ENCODE data around the gene LILRA5.
"Not testable (repeated sequence)": the region's sequence is repeated elsewhere in the genome, so short reads cannot be mapped to it uniquely, and the experiment has no call there.

Gene LILRA5

GRCh38 chr19:54299515-54299914 is 13.5 kb downstream of the LILRA5 start:
- DNase-seq = no peak

DNA sequence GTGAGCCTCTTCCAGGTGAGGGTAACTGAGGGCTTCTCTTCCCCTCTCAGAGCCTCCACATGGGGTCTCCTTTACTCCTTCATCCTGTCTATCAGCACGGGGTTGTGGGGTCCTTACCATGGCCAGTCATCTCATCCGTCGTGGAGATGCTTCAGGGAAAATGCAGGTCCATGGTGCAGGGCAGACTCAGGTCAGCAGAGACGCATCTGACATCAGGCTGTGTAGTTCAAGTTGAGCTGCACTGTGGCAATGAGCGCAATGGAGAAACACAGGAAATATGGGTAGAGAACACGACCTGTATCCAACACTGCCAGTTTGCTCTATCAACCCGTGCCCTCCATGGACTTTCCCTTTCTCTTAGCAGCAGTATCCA is 13.9 kb downstream of the LILRA5 start:
- no peak for DNase-seq

DNA sequence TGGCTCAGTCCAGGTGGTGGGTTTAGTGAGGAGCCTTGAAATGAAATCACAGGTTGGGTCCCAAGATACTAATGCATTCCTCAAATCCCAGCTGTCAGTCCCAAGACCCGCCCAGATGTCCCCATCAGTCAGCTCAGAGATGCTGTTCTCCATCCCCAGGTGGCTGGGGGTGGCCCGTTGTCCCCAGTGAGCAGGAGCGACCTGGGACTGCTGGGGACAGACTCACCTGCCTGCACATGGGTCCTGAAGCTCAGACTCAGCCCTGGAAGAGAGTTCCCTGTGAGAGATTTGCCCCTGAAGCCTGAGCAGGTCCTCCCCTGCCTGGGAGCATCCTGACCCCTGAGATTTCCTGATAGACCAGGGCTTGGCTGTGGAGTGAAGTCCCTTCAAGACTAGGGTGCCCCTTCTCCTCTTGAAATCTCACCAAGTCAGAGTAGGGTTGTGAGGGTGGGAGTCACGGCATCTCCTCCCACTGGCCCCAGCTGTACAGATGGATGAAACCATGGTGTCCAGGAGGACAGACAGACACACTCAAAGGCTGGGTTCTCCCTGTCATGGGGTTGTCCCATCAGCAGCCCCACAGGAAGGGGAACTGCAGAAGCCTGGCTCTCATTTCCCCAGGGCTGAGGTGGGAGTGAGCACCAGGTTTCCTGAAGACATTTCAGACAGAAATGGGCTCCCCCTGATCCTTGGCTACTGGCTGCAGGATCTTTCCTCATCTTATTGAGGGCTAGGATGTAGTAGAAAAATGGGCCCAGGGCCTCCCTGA is 14.4 kb downstream of the LILRA5 start:
- no peak for DNase-seq

GRCh38 chr19:54297759-54298305 is 15.1 kb downstream of the LILRA5 start:
- no peak for DNase-seq

- DNase-seq = no peak
Observed at GRCh38 chr19:54294539-54294938, 18.4 kb downstream of the LILRA5 start.

DNA sequence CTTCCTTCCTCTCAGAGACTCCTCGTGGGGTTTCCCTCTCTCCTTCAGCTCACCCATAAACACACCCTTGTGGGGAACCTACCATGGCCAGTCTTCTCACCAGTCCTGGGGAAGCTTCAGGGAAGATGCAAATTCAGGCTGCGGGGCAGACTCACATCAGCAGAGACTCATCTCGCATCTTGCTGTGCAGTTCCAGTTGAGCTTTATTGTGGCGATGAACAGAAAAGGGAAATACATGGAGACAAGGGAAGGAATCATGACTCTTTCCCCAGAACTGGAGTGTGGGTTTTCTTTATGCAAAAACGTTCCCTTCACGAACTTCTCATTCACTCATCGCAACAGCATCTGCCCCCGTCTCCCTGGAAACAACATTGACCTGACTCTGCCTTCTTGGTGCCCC is 23.8 kb downstream of the LILRA5 start:
- DNase-seq = not testable (repeated sequence)

DNA sequence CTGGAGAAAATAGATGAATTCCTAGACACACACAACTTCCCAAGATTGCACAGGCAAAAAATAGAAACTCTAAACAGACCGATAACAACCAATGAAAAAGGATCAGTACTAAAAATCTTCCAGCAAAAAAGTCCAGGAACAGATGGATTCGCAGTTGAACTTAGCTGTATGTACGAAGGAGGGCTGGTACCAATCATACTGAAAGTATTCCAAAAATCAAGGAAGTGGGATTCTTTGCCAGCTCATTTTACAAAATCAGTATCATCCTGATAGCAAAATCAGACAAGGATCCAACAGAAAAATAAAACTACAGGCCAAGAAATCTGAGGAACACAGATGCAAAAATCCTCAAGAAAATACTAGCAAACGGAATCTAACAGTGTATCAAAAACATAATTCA is 25.5 kb downstream of the LILRA5 start:
- no peak for DNase-seq

- DNase-seq = not testable (repeated sequence)
Observed at GRCh38 chr19:54286283-54286682, 26.7 kb downstream of the LILRA5 start.

GRCh38 chr19:54285427-54286056 is 27.4 kb downstream of the LILRA5 start:
- DNase-seq = not testable (repeated sequence)

DNA sequence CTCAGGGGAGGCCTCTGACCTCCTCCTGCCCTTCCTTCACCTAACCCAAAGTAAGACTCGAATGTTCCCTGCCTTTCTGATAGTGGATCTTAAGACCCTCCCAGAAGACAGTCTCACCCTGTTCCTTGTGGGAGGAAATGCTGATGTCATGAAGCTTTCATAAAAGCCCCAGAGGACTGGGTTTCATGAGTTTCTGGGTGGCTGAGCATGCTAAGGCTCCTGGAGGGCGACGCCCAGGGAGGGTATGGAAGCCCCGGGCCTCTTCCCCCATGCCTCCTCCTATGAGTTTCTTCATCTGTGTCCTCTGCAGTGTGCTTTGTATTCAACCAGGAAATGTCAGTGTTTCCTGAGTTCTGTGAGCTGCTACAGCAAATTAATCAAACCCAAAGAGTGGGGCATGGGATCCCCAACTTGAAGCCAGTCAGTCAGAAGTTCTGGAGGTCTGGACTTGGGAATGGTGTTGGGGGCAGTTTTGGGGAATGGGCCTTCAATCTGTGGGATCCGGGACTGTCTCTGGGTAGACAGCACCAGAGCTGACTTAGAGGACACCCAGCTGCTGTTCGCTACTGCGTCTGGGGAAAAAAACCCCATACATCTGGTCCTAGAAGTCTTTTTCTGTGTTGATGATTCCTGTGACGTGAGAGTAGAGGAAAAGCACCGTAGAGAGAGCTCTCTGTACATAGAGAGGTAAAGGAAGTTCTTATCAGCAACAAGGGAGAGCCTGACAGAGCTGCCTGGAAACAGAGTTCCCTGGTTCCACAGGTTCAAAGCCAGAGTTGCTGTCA is 30.1 kb downstream of the LILRA5 start:
- DNase-seq = no peak

DNA sequence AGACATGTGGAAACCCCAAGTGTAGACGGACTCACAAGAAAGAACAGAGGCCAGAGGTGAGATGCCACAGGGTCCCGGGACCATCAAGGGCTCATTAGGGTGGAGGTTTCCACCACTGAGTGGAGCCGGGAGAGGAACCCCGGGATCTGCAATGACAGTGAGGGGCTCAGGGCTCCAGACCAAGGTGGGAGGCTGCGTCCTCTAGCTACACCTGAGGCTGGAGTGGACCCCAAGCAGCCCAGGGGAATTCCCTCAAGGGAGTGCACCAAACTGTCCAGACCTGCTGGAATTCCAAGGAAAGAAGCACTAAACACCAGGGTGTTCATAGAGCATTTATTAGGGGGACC is 31.3 kb downstream of the LILRA5 start:
- DNase-seq = not testable (repeated sequence)

- DNase-seq = no peak
Observed at GRCh38 chr19:54281007-54281728, 31.8 kb downstream of the LILRA5 start, which contains the start of gene LILRB2. TSS of gene LILRB2 (minus strand) at chr19:54281110. CDS start at chr19:54280496, 614 bp downstream.

GRCh38 chr19:54280441-54280840 is 32.5 kb downstream of the LILRA5 start:
- DNase-seq = not testable (repeated sequence)

DNA sequence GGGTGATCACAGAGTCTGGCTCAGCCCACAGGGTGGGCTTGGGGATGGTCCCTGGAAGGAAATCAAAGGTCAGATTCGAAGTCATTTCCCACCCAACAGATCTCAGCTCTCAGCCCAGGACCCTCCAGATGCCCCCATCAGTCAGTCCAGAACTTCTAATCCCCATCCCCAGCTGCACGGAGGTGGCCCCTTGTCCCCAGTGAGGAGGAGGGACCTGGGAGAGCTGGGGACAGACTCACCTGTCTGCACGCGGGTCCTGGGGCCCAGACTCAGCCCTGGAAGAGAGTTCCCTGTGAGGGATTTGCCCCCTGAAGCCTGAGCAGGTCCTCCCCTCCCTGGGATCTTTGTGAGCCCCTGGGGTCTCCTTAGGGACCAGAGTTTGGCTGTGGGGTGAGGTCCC is 32.9 kb downstream of the LILRA5 start:
- DNase-seq = not testable (repeated sequence)

GRCh38 chr19:54279406-54279962 is 33.5 kb downstream of the LILRA5 start:
- DNase-seq = no peak

GRCh38 chr19:54278571-54279195 is 34.3 kb downstream of the LILRA5 start:
- DNase-seq = not testable (repeated sequence)

- not testable (repeated sequence) for DNase-seq
Observed at GRCh38 chr19:54278056-54278455, 34.9 kb downstream of the LILRA5 start.

GRCh38 chr19:54277111-54277615 is 35.8 kb downstream of the LILRA5 start:
- not testable (repeated sequence) for DNase-seq

- no peak for DNase-seq
Observed at GRCh38 chr19:54275951-54276350, 37.0 kb downstream of the LILRA5 start.

DNA sequence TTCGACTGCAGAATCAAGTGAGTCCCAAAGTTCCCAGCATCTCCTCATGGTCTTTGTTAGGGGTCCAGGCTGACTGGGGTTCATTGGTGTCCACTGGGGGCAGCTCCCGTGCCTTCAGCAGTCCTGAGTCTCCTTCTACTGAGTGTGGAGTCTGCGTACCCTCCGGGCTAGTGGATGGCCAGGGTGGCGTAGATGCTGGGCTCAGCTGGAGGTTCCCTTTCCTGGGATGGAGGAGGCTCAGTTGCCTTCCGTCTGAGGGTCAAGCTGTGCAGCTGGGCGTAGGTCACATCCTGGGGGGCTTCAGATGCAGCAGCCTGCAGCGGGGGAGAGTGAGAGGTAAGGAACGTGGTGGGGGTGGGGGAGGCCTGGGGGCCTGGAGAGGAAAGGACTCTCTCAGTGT is 38.5 kb downstream of the LILRA5 start:
- DNase-seq = not testable (repeated sequence)

DNA sequence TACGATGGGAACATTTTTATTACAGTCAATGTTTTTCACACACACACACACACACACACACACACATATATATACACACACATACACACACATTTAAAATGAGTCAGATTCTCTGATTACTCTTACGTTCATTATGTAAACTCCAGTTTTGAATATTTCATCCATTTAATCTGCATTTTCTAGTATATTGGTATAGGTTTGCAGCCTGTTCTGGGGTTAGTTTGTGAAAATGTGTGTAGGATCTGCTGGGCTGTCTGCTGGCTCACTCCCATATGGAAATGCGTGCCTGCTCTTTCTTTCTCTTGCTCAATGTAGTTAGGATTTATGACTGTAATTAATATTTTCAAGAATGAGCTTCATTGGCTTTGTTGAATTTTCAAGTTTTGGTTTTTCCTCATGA is 39.1 kb downstream of the LILRA5 start:
- no peak for DNase-seq

- not testable (repeated sequence) for DNase-seq
Observed at GRCh38 chr19:54272181-54272580, 40.8 kb downstream of the LILRA5 start.
